ENCODE results near the gene DHX32. TPM values are rescaled to one million over a fixed set of nuclear protein-coding genes. Genes with fewer than 3 reads are reported as not detected.

Gene DHX32
- polyA plus RNA-seq, 1 donor from 2014 or later, result 25.2 TPM

DNA sequence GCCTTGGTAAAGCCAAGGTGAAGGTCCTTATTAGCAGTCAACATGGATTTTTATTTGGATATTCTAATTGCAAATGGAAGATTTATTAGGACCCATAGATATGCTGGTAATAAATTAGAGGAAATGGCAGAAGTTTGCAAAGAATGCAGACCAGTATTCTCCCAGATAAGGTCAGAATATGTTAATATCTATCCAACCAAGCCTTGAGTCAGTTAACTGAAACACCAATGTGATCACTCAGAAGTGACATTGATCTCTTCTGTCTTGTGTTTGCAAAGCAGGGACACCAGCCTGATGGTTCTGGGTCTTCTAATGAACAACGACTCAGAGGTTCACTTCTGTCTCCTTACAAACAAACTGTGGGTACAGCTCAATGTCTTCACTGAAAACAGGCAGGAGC, 79.5 kb downstream of the DHX32 start:
- Histone ChIP-seq H3K36me3 (ENCODE audit: insufficient read depth, low read length) (no peaks in the 10 kb centered on the region), H3K4me2 (ENCODE audit: low read length) (no peak overlapping the region), H2AFZ (ENCODE audit: low read depth, low read length) (no peak overlapping the region), H3K9me3 (ENCODE audit: low read length) (no peaks in the 10 kb centered on the region), H4K20me1 (ENCODE audit: insufficient read depth) (no peaks in the 10 kb centered on the region), H3F3A (ENCODE audit: insufficient read depth, low read length, poor library complexity, severe bottlenecking) (no peaks in the 10 kb centered on the region), H3K79me2 (replicated peaks; ENCODE audit: insufficient read depth, low read length) (no peaks in the 10 kb centered on the region), H3K27ac (ENCODE audit: low read length) (no peak overlapping the region), H3K27me3 (ENCODE audit: insufficient read depth, low read depth, low read length) (no peaks in the 10 kb centered on the region), H3K9me2 (ENCODE audit: insufficient read depth, low read length) (no peaks in the 10 kb centered on the region), H3K9ac (ENCODE audit: low read length) (no peak overlapping the region), H3K4me3 (ENCODE audit: low read length) (no peak overlapping the region)
- TF ChIP-seq, protein P1, sequence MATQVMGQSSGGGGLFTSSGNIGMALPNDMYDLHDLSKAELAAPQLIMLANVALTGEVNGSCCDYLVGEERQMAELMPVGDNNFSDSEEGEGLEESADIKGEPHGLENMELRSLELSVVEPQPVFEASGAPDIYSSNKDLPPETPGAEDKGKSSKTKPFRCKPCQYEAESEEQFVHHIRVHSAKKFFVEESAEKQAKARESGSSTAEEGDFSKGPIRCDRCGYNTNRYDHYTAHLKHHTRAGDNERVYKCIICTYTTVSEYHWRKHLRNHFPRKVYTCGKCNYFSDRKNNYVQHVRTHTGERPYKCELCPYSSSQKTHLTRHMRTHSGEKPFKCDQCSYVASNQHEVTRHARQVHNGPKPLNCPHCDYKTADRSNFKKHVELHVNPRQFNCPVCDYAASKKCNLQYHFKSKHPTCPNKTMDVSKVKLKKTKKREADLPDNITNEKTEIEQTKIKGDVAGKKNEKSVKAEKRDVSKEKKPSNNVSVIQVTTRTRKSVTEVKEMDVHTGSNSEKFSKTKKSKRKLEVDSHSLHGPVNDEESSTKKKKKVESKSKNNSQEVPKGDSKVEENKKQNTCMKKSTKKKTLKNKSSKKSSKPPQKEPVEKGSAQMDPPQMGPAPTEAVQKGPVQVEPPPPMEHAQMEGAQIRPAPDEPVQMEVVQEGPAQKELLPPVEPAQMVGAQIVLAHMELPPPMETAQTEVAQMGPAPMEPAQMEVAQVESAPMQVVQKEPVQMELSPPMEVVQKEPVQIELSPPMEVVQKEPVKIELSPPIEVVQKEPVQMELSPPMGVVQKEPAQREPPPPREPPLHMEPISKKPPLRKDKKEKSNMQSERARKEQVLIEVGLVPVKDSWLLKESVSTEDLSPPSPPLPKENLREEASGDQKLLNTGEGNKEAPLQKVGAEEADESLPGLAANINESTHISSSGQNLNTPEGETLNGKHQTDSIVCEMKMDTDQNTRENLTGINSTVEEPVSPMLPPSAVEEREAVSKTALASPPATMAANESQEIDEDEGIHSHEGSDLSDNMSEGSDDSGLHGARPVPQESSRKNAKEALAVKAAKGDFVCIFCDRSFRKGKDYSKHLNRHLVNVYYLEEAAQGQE (IDR thresholded peaks at IDR 0.05; ENCODE audit: borderline replicate concordance), result no peak

DNA sequence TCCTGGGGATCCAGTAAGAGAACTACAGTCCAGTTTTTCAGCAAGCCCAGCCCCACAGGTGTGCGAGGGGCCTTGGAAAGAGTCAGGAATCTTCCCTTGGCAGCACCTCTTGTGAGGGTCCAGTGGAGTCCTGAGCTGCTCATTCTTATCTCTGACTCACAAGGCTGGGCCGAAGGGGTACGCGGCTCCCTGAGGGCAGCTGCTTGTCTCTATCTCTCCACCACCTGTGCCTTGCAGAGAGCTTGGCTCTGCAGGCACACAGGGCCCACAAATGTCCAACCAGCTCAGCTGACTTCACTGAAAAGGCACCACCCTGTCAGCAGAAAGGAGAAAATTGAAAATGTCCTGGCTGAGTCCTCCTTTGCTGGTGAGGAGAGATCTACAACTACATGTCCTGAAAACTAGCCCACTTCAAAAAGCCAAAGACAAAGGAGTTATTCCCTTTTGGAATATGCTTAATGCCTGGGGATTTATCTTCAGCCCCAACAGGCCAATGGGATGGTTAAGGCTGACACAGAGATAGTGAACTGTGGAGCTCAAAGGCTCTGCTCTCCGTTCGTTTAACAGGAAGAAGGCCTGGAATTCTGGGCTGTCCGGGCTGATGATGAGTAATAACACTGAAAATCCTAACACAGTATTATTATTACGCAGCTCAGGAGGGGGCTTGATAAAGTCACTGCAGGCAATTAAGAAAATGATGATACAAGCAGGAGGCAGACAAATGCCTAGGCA, 81.5 kb downstream of the DHX32 start:
- no peaks in the 10 kb centered on the region for H3K27me3 ChIP-seq (ENCODE audit: insufficient read depth, low read depth, low read length)
- no peaks in the 10 kb centered on the region for H3F3A ChIP-seq (ENCODE audit: insufficient read depth, low read length, poor library complexity, severe bottlenecking)
- no peaks in the 10 kb centered on the region for H3K36me3 ChIP-seq (ENCODE audit: insufficient read depth, low read length)
- no peaks in the 10 kb centered on the region for H3K79me2 ChIP-seq (replicated peaks; ENCODE audit: insufficient read depth, low read length)
- H3K27ac ChIP-seq (ENCODE audit: low read length), result no peak overlapping the region
- no peaks in the 10 kb centered on the region for H4K20me1 ChIP-seq (ENCODE audit: insufficient read depth)
- H3K4me3 ChIP-seq (ENCODE audit: low read length), result no peak overlapping the region
- H3K9me3 ChIP-seq (ENCODE audit: low read length), result no peaks in the 10 kb centered on the region
- TF ChIP-seq EZH2 (IDR thresholded peaks at IDR 0.05; ENCODE audit: borderline replicate concordance, insufficient read depth, low read length, poor library complexity, severe bottlenecking) (no peak), SMC3 (conservative IDR thresholded peaks at IDR 0.05; ENCODE audit: poor library complexity) (no peak), TAF1 (IDR thresholded peaks at IDR 0.05; ENCODE audit: low read depth) (no peak), EP300 (conservative IDR thresholded peaks at IDR 0.05; ENCODE audit: poor library complexity, severe bottlenecking) (no peak), POLR2AphosphoS5 (IDR thresholded peaks at IDR 0.05) (no peak), MXI1 (conservative IDR thresholded peaks at IDR 0.05; ENCODE audit: poor library complexity, severe bottlenecking) (no peak), RAD21 (conservative IDR thresholded peaks at IDR 0.05) (no peak)
- TF ChIP-seq, protein P1 (IDR thresholded peaks at IDR 0.05; ENCODE audit: borderline replicate concordance), result no peak
- TF ChIP-seq, protein P2, sequence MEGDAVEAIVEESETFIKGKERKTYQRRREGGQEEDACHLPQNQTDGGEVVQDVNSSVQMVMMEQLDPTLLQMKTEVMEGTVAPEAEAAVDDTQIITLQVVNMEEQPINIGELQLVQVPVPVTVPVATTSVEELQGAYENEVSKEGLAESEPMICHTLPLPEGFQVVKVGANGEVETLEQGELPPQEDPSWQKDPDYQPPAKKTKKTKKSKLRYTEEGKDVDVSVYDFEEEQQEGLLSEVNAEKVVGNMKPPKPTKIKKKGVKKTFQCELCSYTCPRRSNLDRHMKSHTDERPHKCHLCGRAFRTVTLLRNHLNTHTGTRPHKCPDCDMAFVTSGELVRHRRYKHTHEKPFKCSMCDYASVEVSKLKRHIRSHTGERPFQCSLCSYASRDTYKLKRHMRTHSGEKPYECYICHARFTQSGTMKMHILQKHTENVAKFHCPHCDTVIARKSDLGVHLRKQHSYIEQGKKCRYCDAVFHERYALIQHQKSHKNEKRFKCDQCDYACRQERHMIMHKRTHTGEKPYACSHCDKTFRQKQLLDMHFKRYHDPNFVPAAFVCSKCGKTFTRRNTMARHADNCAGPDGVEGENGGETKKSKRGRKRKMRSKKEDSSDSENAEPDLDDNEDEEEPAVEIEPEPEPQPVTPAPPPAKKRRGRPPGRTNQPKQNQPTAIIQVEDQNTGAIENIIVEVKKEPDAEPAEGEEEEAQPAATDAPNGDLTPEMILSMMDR (IDR thresholded peaks at IDR 0.05; ENCODE audit: poor library complexity, severe bottlenecking), result no peak
- no peak overlapping the region for H3K9ac ChIP-seq (ENCODE audit: low read length)
- no peak overlapping the region for H3K4me2 ChIP-seq (ENCODE audit: low read length)
- no peaks in the 10 kb centered on the region for H3K9me2 ChIP-seq (ENCODE audit: insufficient read depth, low read length)
- H2AFZ ChIP-seq (ENCODE audit: low read depth, low read length), result no peak overlapping the region
